ENCODE measurements around the gene SETD5.
"Not testable (repeated sequence)": the region's sequence is repeated elsewhere in the genome, so short reads cannot be mapped to it uniquely, and the experiment has no call there.

SETD5 gene

DNA sequence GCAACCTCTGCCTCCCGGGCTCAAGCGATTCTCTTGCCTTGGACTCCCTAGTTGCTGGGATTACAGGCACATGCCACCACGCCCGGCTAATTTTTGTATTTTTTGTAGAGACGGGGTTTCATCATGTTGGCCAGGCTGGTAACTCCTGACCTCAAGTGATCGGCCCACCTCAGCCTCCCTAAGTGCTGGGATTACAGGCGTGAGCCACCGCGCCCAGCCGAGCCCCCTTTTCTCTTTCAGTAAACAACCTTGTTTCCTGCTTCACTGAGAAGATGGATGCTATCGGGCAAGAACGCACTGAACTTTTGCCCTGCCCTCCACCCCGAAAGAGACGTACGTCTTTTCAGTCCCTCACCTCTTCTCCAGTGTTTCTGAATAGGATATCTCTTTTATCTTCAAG is 96.6 kb downstream of the SETD5 start:
- H3K36me3 ChIP-seq (replicated peaks in 1 of 2; ENCODE audit: control insufficient read depth in 2 of 2, insufficient read depth in 2 of 2, low read length in 2 of 2); H3K4me2 ChIP-seq (ENCODE audit: insufficient read depth, low read length, poor library complexity, severe bottlenecking): not testable (repeated sequence)

DNA sequence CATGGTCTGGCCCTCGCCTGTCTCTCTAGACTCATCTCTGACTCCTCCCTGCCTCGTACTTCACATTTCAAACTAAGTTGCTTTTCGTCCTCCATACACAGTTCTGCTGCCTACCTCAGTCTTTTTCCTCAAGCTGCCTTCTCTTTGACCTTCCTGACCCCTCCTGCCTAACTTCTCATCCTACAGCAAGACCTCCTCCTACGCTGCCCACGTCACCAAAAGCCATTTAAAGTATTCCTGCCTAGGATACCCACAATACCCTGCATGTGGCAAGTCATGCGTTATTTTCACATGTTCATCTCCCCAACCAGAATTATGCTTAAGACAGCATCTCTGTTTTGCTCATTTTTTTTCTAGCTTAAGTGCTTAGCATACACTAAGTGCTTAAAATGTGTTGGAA is 99.5 kb downstream of the SETD5 start:
- Histone ChIP-seq H3K23ac (ENCODE audit: low read depth, low read length, poor library complexity) (no peak overlapping the region), H2BK120ac (ENCODE audit: low read depth, low read length) (no peak overlapping the region), H3K4ac (ENCODE audit: low read length) (no peak overlapping the region), H3K9ac (ENCODE audit: low read depth, low read length, poor library complexity) (no peak overlapping the region), H3K27ac (replicated peaks; ENCODE audit: low read length) (no peak overlapping the region), H4K91ac (ENCODE audit: low read depth, low read length, poor library complexity) (no peak overlapping the region), H2AK5ac (ENCODE audit: low read depth, low read length) (no peak overlapping the region), H2AFZ (ENCODE audit: low read length) (no peak overlapping the region), H3K79me1 (ENCODE audit: low read depth, low read length) (no peaks in the 10 kb centered on the region), H3K36me3 (replicated peaks in 1 of 2; ENCODE audit: control insufficient read depth in 2 of 2, insufficient read depth in 2 of 2, low read length in 2 of 2) (no peaks in the 10 kb centered on the region), H4K8ac (ENCODE audit: low read depth, low read length) (no peak overlapping the region), H3K9me3 (replicated peaks in 1 of 2; ENCODE audit: control insufficient read depth in 2 of 2, insufficient read depth in 1 of 2, low read depth in 1 of 2, low read length in 2 of 2) (peaks cover 0 to 2% of the 10 kb centered on the region in 2 donors), H2BK5ac (ENCODE audit: low read length) (no peak overlapping the region), H3K4me1 (ENCODE audit: control insufficient read depth in 2 of 2, insufficient read depth in 1 of 2, low read depth in 1 of 2, low read length in 2 of 2) (peaks cover 8 to 10% of the 10 kb centered on the region in 2 donors), H3K27me3 (ENCODE audit: control insufficient read depth in 3 of 3, insufficient read depth in 3 of 3, low read depth in 1 of 3, low read length in 3 of 3) (peaks cover 0 to 22% (median 17%) of the 10 kb centered on the region in 3 experiments), H2BK15ac (ENCODE audit: low read length) (no peak overlapping the region), H3K14ac (ENCODE audit: low read length) (no peak overlapping the region), H3K4me2 (ENCODE audit: insufficient read depth, low read length, poor library complexity, severe bottlenecking) (no peak overlapping the region), H3K18ac (ENCODE audit: low read length) (no peak overlapping the region), H2BK12ac (ENCODE audit: low read length) (no peak overlapping the region), H3K4me3 (ENCODE audit: low read length in 2 of 2) (no peak overlapping the region)
- no peak for DNase-seq (ENCODE audit: low spot score)
- no CpG with 5 or more reads among the region's 6 CpGs for WGBS, 2 donors (ENCODE audit: extremely low coverage in 2 of 2, insufficient read length in 2 of 2, insufficient replicate concordance in 1 of 2)

More for the DNA sequence above, 96.6 kb downstream of the SETD5 start:
- H2BK15ac ChIP-seq (ENCODE audit: low read length); H3K9ac ChIP-seq (ENCODE audit: low read depth, low read length, poor library complexity); H3K27me3 ChIP-seq (ENCODE audit: control insufficient read depth in 3 of 3, insufficient read depth in 3 of 3, low read depth in 1 of 3, low read length in 3 of 3); H3K4ac ChIP-seq (ENCODE audit: low read length); H3K23ac ChIP-seq (ENCODE audit: low read depth, low read length, poor library complexity); H4K91ac ChIP-seq (ENCODE audit: low read depth, low read length, poor library complexity); H2BK5ac ChIP-seq (ENCODE audit: low read length); H3K27ac ChIP-seq (replicated peaks; ENCODE audit: low read length); H2BK12ac ChIP-seq (ENCODE audit: low read length); H3K9me3 ChIP-seq (replicated peaks in 1 of 2; ENCODE audit: control insufficient read depth in 2 of 2, insufficient read depth in 1 of 2, low read depth in 1 of 2, low read length in 2 of 2); H2AFZ ChIP-seq (ENCODE audit: low read length); H3K18ac ChIP-seq (ENCODE audit: low read length); H2AK5ac ChIP-seq (ENCODE audit: low read depth, low read length); H3K4me1 ChIP-seq (ENCODE audit: control insufficient read depth in 2 of 2, insufficient read depth in 1 of 2, low read depth in 1 of 2, low read length in 2 of 2); H4K8ac ChIP-seq (ENCODE audit: low read depth, low read length); DNase-seq (ENCODE audit: low spot score); H3K4me3 ChIP-seq (ENCODE audit: low read length in 2 of 2); H3K14ac ChIP-seq (ENCODE audit: low read length); H2BK120ac ChIP-seq (ENCODE audit: low read depth, low read length); H3K79me1 ChIP-seq (ENCODE audit: low read depth, low read length): not testable (repeated sequence)
- WGBS, 2 donors (ENCODE audit: extremely low coverage in 2 of 2, insufficient read length in 2 of 2, insufficient replicate concordance in 1 of 2), result no CpG with 5 or more reads among the region's 15 CpGs

DNA sequence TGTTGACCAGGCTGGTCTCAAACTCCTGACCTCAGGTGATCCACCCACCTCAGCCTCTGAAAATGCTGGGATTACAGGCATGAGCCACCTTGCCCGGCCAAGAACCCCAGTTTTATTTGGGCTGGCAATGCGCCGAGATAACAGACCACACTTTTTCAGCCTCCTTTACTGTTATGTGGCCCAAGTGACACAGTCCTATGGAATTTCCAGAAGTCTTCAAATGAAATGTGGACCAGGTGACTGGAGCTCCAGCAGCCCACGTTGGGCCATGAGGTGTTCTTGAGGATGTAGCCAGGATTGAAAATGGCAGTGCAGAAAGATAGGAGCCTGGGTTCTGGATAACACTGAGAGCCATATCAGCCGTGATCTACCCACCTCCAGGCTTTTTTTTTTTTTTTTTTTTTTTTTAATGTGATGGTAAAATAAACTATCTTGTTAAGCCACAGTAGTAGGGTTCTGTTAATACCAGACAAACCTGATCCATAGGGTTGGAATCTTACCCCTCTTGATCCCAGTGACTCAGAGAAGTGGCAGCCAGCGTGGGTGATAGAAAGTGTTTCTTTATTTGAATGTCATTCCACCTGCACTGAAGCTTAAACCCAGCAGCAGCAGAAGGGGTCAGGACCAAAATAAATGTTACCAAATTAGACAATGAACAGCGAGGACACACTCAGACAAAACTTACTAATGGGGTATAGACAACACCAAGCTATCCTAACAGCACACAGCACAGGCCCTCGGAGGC is 100.6 kb downstream of the SETD5 start:
- DNase-seq (ENCODE audit: low spot score), result no peak
- no CpG with 5 or more reads among the region's 8 CpGs for WGBS, 2 donors (ENCODE audit: extremely low coverage in 2 of 2, insufficient read length in 2 of 2, insufficient replicate concordance in 1 of 2)
- H2BK12ac ChIP-seq (ENCODE audit: low read length), result no peak overlapping the region
- H3K4me2 ChIP-seq (ENCODE audit: insufficient read depth, low read length, poor library complexity, severe bottlenecking), result no peak overlapping the region
- peaks cover 0 to 25% (median 15%) of the 10 kb centered on the region in 3 experiments for H3K27me3 ChIP-seq (ENCODE audit: control insufficient read depth in 3 of 3, insufficient read depth in 3 of 3, low read depth in 1 of 3, low read length in 3 of 3)
- peaks cover 0 to 2% of the 10 kb centered on the region in 2 donors for H3K9me3 ChIP-seq (replicated peaks in 1 of 2; ENCODE audit: control insufficient read depth in 2 of 2, insufficient read depth in 1 of 2, low read depth in 1 of 2, low read length in 2 of 2)
- H3K27ac ChIP-seq (replicated peaks; ENCODE audit: low read length), result no peak overlapping the region
- H2BK120ac ChIP-seq (ENCODE audit: low read depth, low read length), result no peak overlapping the region
- no peaks in the 10 kb centered on the region for H3K79me1 ChIP-seq (ENCODE audit: low read depth, low read length)
- no peak overlapping the region for H2AK5ac ChIP-seq (ENCODE audit: low read depth, low read length)
- H3K18ac ChIP-seq (ENCODE audit: low read length), result no peak overlapping the region
- H3K36me3 ChIP-seq (replicated peaks in 1 of 2; ENCODE audit: control insufficient read depth in 2 of 2, insufficient read depth in 2 of 2, low read length in 2 of 2), result no peaks in the 10 kb centered on the region
- H4K91ac ChIP-seq (ENCODE audit: low read depth, low read length, poor library complexity), result no peak overlapping the region
- H3K4ac ChIP-seq (ENCODE audit: low read length), result no peak overlapping the region
- H3K4me1 ChIP-seq (ENCODE audit: control insufficient read depth in 2 of 2, insufficient read depth in 1 of 2, low read depth in 1 of 2, low read length in 2 of 2), result peaks cover 8 to 10% of the 10 kb centered on the region in 2 donors
- no peak overlapping the region for H2BK15ac ChIP-seq (ENCODE audit: low read length)
- H3K4me3 ChIP-seq (ENCODE audit: low read length in 2 of 2), result no peak overlapping the region
- no peak overlapping the region for H4K8ac ChIP-seq (ENCODE audit: low read depth, low read length)
- H3K14ac ChIP-seq (ENCODE audit: low read length), result no peak overlapping the region
- no peak overlapping the region for H3K9ac ChIP-seq (ENCODE audit: low read depth, low read length, poor library complexity)
- H2BK5ac ChIP-seq (ENCODE audit: low read length), result no peak overlapping the region
- no peak overlapping the region for H3K23ac ChIP-seq (ENCODE audit: low read depth, low read length, poor library complexity)
- H2AFZ ChIP-seq (ENCODE audit: low read length), result no peak overlapping the region

DNA sequence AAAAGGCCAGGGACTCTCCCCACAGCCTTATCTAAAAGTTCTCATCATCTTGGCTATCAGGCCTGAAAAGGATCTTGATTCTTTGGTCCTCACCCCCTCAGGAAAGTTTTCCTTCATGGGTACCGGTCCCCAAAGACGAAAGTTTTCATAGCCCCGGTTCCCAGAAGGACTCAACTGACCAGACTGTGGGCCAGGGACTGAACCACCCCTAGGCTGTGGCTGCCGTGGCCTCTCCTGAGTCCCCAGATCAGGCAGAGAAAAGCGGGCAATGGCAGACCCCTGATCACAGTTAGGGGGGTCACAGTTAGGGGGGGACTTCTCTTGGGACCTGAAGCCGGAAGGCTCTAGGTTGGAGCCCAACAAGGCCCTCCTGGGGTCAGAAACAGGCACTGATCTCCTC is 101.4 kb downstream of the SETD5 start:
- H4K8ac ChIP-seq (ENCODE audit: low read depth, low read length), result no peak overlapping the region
- H3K18ac ChIP-seq (ENCODE audit: low read length), result no peak overlapping the region
- peaks cover 0 to 2% of the 10 kb centered on the region in 2 donors for H3K9me3 ChIP-seq (replicated peaks in 1 of 2; ENCODE audit: control insufficient read depth in 2 of 2, insufficient read depth in 1 of 2, low read depth in 1 of 2, low read length in 2 of 2)
- peaks cover 0 to 25% (median 15%) of the 10 kb centered on the region in 3 experiments for H3K27me3 ChIP-seq (ENCODE audit: control insufficient read depth in 3 of 3, insufficient read depth in 3 of 3, low read depth in 1 of 3, low read length in 3 of 3)
- H2AFZ ChIP-seq (ENCODE audit: low read length), result no peak overlapping the region
- no peak overlapping the region for H3K4me2 ChIP-seq (ENCODE audit: insufficient read depth, low read length, poor library complexity, severe bottlenecking)
- H3K36me3 ChIP-seq (replicated peaks in 1 of 2; ENCODE audit: control insufficient read depth in 2 of 2, insufficient read depth in 2 of 2, low read length in 2 of 2), result no peaks in the 10 kb centered on the region
- H3K23ac ChIP-seq (ENCODE audit: low read depth, low read length, poor library complexity), result peak overlapping the region; percentile 9
- H3K4me3 ChIP-seq (ENCODE audit: low read length in 2 of 2), result no peak overlapping the region
- no peak overlapping the region for H2AK5ac ChIP-seq (ENCODE audit: low read depth, low read length)
- no peak overlapping the region for H2BK15ac ChIP-seq (ENCODE audit: low read length)
- no peak overlapping the region for H3K9ac ChIP-seq (ENCODE audit: low read depth, low read length, poor library complexity)
- no peak overlapping the region for H3K14ac ChIP-seq (ENCODE audit: low read length)
- H3K4ac ChIP-seq (ENCODE audit: low read length), result no peak overlapping the region
- no peak overlapping the region for H2BK120ac ChIP-seq (ENCODE audit: low read depth, low read length)
- H4K91ac ChIP-seq (ENCODE audit: low read depth, low read length, poor library complexity), result no peak overlapping the region
- H2BK12ac ChIP-seq (ENCODE audit: low read length), result no peak overlapping the region
- peaks cover 8 to 10% of the 10 kb centered on the region in 2 donors for H3K4me1 ChIP-seq (ENCODE audit: control insufficient read depth in 2 of 2, insufficient read depth in 1 of 2, low read depth in 1 of 2, low read length in 2 of 2)
- no peak for DNase-seq (ENCODE audit: low spot score)
- H2BK5ac ChIP-seq (ENCODE audit: low read length), result no peak overlapping the region
- no CpG with 5 or more reads among the region's 6 CpGs for WGBS, 2 donors (ENCODE audit: extremely low coverage in 2 of 2, insufficient read length in 2 of 2, insufficient replicate concordance in 1 of 2)
- H3K79me1 ChIP-seq (ENCODE audit: low read depth, low read length), result no peaks in the 10 kb centered on the region
- no peak overlapping the region for H3K27ac ChIP-seq (replicated peaks; ENCODE audit: low read length)

Data from neuronal stem cell (in vitro differentiated cells).